ENCODE results near the gene NSUN6.

DNA sequence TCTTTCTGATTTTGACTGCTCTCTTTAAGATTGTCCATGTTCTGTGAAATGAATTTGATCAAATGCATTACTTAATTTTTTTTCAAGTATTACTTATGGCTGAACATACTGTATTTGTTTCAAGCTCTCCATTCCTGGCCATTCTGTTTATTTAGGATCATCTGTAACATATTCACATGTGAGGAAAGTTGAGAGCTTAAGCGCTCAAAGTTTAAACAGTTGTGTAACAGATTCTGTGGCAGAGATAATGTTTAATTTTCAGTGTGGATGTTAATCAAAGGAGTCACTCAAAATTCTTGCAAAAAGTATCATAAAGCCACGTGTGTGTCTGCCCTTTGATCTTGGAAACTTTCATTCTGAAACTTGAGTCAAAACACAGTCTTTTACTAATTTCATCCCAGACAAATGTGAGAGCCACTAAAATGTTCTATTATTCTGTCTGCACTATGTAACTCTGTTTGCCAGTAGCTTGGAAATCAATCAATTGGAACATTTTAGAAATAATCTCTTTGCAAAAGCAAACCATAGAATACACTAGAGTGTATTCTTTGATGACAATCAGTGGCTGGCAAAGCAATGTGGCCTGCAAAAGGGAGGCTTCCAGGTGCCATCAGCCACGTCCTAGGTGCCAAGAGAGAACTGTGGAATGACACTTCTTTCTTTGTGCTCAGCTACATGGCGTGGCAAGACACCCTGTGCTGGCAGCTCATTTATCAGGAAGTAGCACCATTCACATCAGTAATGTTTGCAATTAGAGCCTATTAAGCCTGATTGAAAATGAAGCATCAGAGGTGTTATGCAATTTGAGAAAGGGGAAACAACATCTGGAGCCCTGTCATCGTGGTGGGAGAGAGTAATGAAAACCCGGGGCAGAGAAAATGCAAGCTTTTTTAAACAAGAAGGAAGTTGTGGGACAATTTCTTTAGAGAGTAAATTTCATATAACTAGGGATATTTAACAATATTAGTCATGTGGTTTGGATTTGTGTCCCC lies 48.8 kb upstream of the NSUN6 start:
- TF ChIP-seq EZH2 (IDR thresholded peaks at IDR 0.05; ENCODE audit: insufficient read depth, poor library complexity, severe bottlenecking) (no peak), EZH2phosphoT487 (IDR thresholded peaks at IDR 0.05; ENCODE audit: insufficient read depth, low read depth) (no peak)
